ENCODE data around the gene GPR3.
"Not testable (repeated sequence)": the region's sequence is repeated elsewhere in the genome, so short reads cannot be mapped to it uniquely, and the experiment has no call there.

Gene GPR3

GRCh38 chr1:27430903-27431600, 38.6 kb downstream of the GPR3 start:
- DNase-seq, result peak; percentile 65

GRCh38 chr1:27431601-27431940, 39.1 kb downstream of the GPR3 start:
- DNase-seq, result no peak

DNA sequence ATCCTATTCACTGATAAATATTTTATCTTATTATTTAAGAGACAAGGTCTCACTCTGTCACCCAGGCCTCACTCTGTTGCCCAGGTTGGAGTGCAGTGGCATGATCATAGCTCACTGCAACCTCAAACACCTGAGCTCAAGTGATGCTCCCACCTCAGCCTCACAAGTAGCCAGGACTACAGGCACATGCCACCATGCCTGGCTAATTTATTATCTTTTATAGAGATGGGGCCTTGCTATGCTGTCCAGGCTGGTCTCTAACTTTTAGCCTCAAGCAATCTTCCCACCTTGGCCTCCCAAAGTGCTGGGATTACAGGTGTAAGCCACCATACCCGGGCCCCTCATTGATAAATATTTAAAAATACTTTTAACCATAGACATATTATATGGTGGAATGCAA, 40.3 kb downstream of the GPR3 start:
- not testable (repeated sequence) for DNase-seq

DNA sequence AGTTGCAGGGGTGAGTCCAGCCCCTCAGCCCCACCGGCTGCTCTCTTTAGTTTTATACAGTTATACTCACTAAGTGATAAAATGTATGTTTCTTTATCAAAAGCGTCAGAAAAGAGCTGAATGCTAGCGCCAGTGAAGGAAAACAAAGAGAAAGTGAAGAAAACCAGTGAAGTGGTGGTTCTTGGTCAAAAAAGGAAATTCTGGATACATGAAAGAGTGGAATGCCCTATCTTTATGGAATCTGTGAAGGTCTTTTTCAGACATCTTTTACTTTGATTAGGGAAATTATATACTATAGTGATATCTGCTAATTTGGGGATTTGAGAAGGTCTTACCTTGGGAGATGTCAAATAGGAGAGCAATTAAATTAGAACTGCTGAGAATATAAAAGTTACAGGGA, 41.3 kb downstream of the GPR3 start:
- no peak for DNase-seq

- no peak for DNase-seq
Observed at GRCh38 chr1:27435566-27436203, 43.3 kb downstream of the GPR3 start.

DNA sequence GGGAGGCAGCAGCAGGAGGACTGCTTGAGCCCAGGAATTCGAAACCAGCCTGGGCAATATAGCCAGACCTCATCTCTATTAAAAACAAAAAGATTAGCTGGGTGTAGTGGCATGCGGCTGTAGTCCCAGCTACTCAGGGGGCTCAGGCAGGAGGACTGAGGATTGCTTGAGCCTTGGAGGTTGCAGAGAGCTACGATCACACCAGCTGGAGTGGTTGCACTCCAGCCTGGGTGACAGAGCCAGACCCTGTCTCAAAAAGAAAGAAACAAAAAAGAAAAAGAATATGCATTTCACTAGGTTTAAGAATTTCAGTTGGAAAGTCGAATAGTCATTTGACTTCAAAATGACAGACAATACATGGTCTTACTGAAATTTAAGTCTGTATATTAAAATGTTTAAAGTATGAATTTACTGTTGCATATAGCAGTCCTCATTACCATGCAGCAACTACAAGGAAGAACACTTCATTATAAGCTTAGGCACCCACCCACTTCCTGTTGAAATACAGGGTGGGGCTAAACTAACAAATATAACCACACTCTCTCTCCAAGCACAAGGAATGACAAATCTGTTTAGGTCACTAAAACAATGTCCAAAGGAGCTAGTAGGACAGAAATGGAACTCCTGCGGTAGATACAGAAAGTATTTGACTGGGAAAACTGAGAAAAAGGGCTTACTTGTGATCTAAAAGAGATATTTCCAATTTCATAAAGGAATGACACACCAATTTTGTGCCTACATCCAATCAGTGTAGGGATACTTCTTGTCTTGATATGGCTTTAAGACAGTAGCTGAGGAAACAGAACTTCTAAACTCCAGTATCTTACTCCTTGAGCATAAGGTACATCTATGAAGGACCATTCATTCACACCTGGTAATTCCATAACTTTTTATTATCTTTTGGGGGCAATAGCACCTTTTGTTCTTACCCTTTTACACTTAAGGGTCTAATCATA, 44.1 kb downstream of the GPR3 start:
- DNase-seq, result no peak

DNA sequence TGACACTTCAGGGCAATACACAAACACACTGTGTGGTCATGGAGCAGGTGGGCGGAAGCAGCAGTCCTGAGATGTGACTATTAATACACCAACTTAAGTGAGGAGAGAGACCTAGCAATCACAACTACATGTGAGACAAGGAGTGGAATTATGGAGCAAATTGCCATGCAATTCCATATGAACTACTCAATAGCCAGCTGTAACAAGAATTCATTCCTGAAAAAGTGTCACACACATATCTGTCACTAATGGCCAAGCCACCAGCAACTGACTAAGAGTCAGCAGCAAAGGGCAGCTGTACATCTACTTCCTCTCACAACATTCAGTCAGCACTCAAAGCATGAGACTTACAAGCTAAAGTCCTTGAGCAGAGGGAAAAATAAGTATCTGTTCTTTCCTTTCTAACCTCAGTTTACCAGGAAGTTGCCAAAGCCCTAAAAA, 46.2 kb downstream of the GPR3 start:
- DNase-seq, result no peak

GRCh38 chr1:27439150-27439549, 46.7 kb downstream of the GPR3 start:
- no peak for DNase-seq

GRCh38 chr1:27444632-27445031, 52.2 kb downstream of the GPR3 start:
- no peak for DNase-seq

Measured in activated effector memory CD4-positive, alpha-beta T cell treated with anti-CD3 and anti-CD28 coated beads, Interleukin-2, amount 50 U/mL, for 16 hours (primary cell).